K562 (cell line): ENCODE measurements around the gene C17orf50. TPM values are rescaled to one million over a fixed set of nuclear protein-coding genes. Genes with fewer than 3 reads are reported as not detected.

ENCODE experiments used
- ATAC-seq: fragments of 200-7000 bp; cut with Tn5 transposase; 3 replicates; pipeline ENCODE4 v1.9.1; 2020; ENCODE audit warnings: moderate library complexity
- BruUV-seq: library from RNA; stranded (reverse); fragments of 400-500 nt; replicated peaks from 2 replicates; lab custom pipeline; 2021; lab: Mats Ljungman, UMichigan
- CTCF ChIA-PET: fragments of 300-600 bp; formaldehyde crosslinking; extraction: SDS; loops from one replicate; lab custom pipeline; 2021; ENCODE audit warnings: low intra/inter-chr PET ratio; lab: Yijun Ruan, JAX
- POLR2A ChIA-PET: fragments of 300-600, 350-650 bp; sonication (Branson Sonifier 250); formaldehyde crosslinking; extraction: SDS; loops from one replicate; lab custom pipeline; 2021; ENCODE audit warnings: antibody characterized with exemption, inconsistent platforms; lab: Yijun Ruan, JAX
- DNase-seq, 4 experiments: peaks; one replicate each; pipeline versions ENCODE4 v3.0.0 to v3.0.0-alpha.2; 2011 to 2018; ENCODE audit warnings: low spot score in 3 of 4, mixed read lengths in 3 of 4; ENCODE audit errors: extremely low read depth in 1 of 4
- FAIRE-seq: peaks from 2 replicates; lab custom pipeline; 2011; peaks lifted over from hg19 to GRCh38; lab: Jason Lieb, UNC
- H2AFZ ChIP-seq: 2 replicates; pipeline ENCODE4 v1.6.0; 2011; ENCODE audit warnings: low read depth, low read length, control low read depth, inconsistent platforms
- H3K27ac ChIP-seq: fragments of 200-600 bp; 3 replicates; pipeline ENCODE4 v1.8.0; 2011; ENCODE audit warnings: low read depth, mild to moderate bottlenecking, control low read depth, inconsistent platforms, low read length, moderate library complexity, mixed read lengths; ENCODE audit errors: extremely low read depth
- H3K27me3 ChIP-seq, 2 experiments: fragments of 300-600 bp in 1 of 2; 2 replicates in 1 of 2; 3 replicates in 1 of 2; pipeline versions ENCODE4 v1.6.0 to v1.8.0; 2011; ENCODE audit warnings: inconsistent platforms in 2 of 2, low read length in 2 of 2, mild to moderate bottlenecking in 1 of 2, mixed read lengths in 1 of 2, moderate library complexity in 1 of 2; ENCODE audit not compliant: control insufficient read depth in 2 of 2, insufficient read depth in 2 of 2
- H3K36me3 ChIP-seq: fragments of 300-600 bp; 3 replicates; pipeline ENCODE4 v1.8.0; 2011; ENCODE audit warnings: mild to moderate bottlenecking, low read length, inconsistent platforms; ENCODE audit not compliant: control insufficient read depth, insufficient read depth
- H3K4me1 ChIP-seq, 2 experiments: fragments of 200-600 bp in 1 of 2; replicated peaks in 1 of 2; 2 replicates in 1 of 2; 3 replicates in 1 of 2; pipeline versions ENCODE4 v1.5.1 to v1.8.0; 2011; ENCODE audit warnings: inconsistent platforms in 2 of 2, low read length in 2 of 2, mild to moderate bottlenecking in 1 of 2, mixed read lengths in 1 of 2, moderate library complexity in 1 of 2; ENCODE audit not compliant: control insufficient read depth in 2 of 2, insufficient read depth in 2 of 2
- H3K4me2 ChIP-seq: 2 replicates; pipeline ENCODE4 v1.6.1; 2011; ENCODE audit warnings: low read length, control low read depth, inconsistent platforms, mixed read lengths; ENCODE audit not compliant: insufficient read depth
- H3K4me3 ChIP-seq: fragments of 200-600 bp; sonication (generic), shearing (Covaris generic); 2 replicates; pipeline ENCODE4 v1.5.1; 2016; ENCODE audit warnings: control low read depth, inconsistent platforms
- H3K79me2 ChIP-seq: fragments of 200-600 bp; 3 replicates; pipeline ENCODE4 v1.8.0; 2011; ENCODE audit warnings: low read length, inconsistent platforms; ENCODE audit not compliant: control insufficient read depth, insufficient read depth
- H3K9ac ChIP-seq, 2 experiments: 2 replicates each; pipeline versions ENCODE4 v1.6.0 to v1.6.1; 2011; ENCODE audit warnings: low read depth in 2 of 2, low read length in 2 of 2, control low read depth in 1 of 2, inconsistent platforms in 1 of 2, mild to moderate bottlenecking in 1 of 2, mixed read lengths in 1 of 2; ENCODE audit not compliant: insufficient read depth in 1 of 2
- H3K9me1 ChIP-seq: one replicate; pipeline ENCODE4 v1.6.0; 2011; ENCODE audit warnings: inconsistent platforms, mild to moderate bottlenecking, low read length, moderate library complexity; ENCODE audit not compliant: control insufficient read depth, insufficient read depth
- H3K9me3 ChIP-seq: replicated peaks from 2 replicates; pipeline ENCODE4 v1.5.1; 2011; ENCODE audit warnings: low read depth, low read length, inconsistent platforms; ENCODE audit not compliant: control insufficient read depth, insufficient read depth
- H4K20me1 ChIP-seq: replicated peaks from 2 replicates; pipeline ENCODE4 v1.6.1; 2011; ENCODE audit warnings: low read length, inconsistent platforms, mixed read lengths; ENCODE audit not compliant: control insufficient read depth, insufficient read depth
- CHD1 ChIP-seq: fragments of 200-600 bp; sonication (generic); IDR thresholded peaks from one replicate; pipeline ENCODE4 v1.6.1; 2012; ENCODE audit warnings: mild to moderate bottlenecking, moderate library complexity, low read length, inconsistent platforms
- FOS ChIP-seq: IDR thresholded peaks from 3 replicates; pipeline ENCODE4 v1.6.1; 2011; ENCODE audit not compliant: insufficient read length; ENCODE audit errors: extremely low read depth
- GTF2F1 ChIP-seq: IDR thresholded peaks from 2 replicates; pipeline ENCODE4 v1.6.1; 2011; ENCODE audit warnings: low read depth, low read length, improper control_type of control experiment
- HNRNPK ChIP-seq: fragments of 200-400 bp; formaldehyde crosslinking; IDR thresholded peaks from one replicate; pipeline ENCODE4 v1.6.1; 2018; ENCODE audit warnings: mild to moderate bottlenecking, low read depth, low read length; ENCODE audit not compliant: poor library complexity, severe bottlenecking
- ZNF140 ChIP-seq: fragments of 250-450 bp; sonication (Bioruptor Pico); IDR thresholded peaks from 2 replicates; pipeline ENCODE4 v1.8.0; 2021; ENCODE audit warnings: moderate library complexity, mild to moderate bottlenecking, inconsistent platforms
- ZNF407 ChIP-seq: fragments of 450-650 bp; IDR thresholded peaks from 2 replicates; pipeline ENCODE4 v1.6.1; 2016; ENCODE audit warnings: low read depth
- ZNF408 ChIP-seq: fragments of 250-450 bp; sonication (Bioruptor Pico); IDR thresholded peaks from 2 replicates; pipeline ENCODE4 v1.4.0; 2020; ENCODE audit warnings: low read depth, mild to moderate bottlenecking, moderate library complexity
- ZNF764 ChIP-seq: fragments of 250-450 bp; sonication (Bioruptor Pico); IDR thresholded peaks from 2 replicates; pipeline ENCODE4 v1.4.0; 2020; ENCODE audit warnings: low read depth, mild to moderate bottlenecking, moderate library complexity
- WGBS: fragments of 100-300 bp; shearing (Covaris generic); methylation state at CpG from one replicate; pipeline ENCODE4 v1.1.6; 2016; ENCODE audit warnings: low coverage, mixed read lengths; ENCODE audit not compliant: insufficient coverage; ENCODE audit errors: missing lambda C conversion rate; 5-methylcytosine and 5-hydroxymethylcytosine counted together
- in situ Hi-C: fragments of 300-500 bp; cut with MboI; formaldehyde crosslinking; loops from 4 replicates; pipeline ENCODE4 v1.15.0; 2018; ENCODE audit warnings: inconsistent platforms, mixed read lengths
- intact Hi-C: fragments of 100-400 bp; cut with micrococcal nuclease; formaldehyde crosslinking; loops from 2 replicates; pipeline ENCODE4 v1.14.2; 2022
- polyA plus RNA-seq, 8 experiments: library from polyadenylated mRNA; depleted of rRNA in 4 of 8; stranded (reverse) in 5 of 8; unstranded in 3 of 8; fragments of >200 nt; fragmentation: Nextera tagmentation in 2 of 8; fragmentation: Illumina TruSeq in 1 of 8; extraction: Ambion mirVana in 2 of 8; extraction: Trizol in 1 of 8; gene quantifications; 2 replicates each; pipeline versions ENCODE4 v1.2.1 to v1.2.3, GENCODE V29; 2011 to 2014; ENCODE audit warnings: inconsistent platforms in 1 of 8, missing spikeins in 1 of 8
- total RNA-seq, 7 experiments: library from RNA; depleted of rRNA in 6 of 7; stranded (reverse); fragments of >200 nt in 6 of 7; fragmentation: Illumina TruSeq in 2 of 7; extraction: Trizol in 2 of 7; gene quantifications; 2 replicates each; pipeline versions ENCODE4 v1.2.1 to v1.2.3, GENCODE V29; 2011 to 2021; ENCODE audit warnings: low replicate concordance in 1 of 7

The C17orf50 gene
- total and polyA plus RNA-seq, 9 of the 15 experiments (the other 6 are each of a cell fraction or from before 2014, with no cell fraction given) = not detected

DNA sequence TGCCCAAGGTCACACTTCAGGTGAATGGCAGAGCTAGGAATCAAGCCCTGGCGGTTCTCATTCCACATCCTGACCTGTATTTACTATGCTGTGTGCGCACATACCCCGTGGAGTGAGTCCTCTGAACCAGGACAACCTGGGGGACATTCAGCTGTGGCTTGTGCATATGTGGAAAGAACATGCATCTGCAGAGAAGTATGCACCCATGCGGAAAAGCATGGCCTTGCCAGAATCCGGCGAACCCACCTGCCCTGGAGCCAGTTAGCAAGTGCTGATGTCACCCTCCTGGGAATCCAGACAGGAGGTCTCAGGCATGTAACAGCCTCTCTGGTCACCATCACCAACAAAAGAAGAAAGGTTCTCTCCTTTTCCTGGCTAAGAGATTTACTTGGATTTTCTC is 27.3 kb upstream of the C17orf50 start:
- no TSS peak for BruUV-seq
- Histone ChIP-seq H3K79me2 (no peaks in the 10 kb centered on the region), H3K9ac (no peak overlapping the region), H2AFZ (no peak overlapping the region), H3K9me3 (no peaks in the 10 kb centered on the region), H3K36me3 (no peaks in the 10 kb centered on the region), H3K27me3 (peaks cover 24 to 44% of the 10 kb centered on the region in 2 experiments; a peak in 4 of 5 replicates), H3K4me1 (peaks cover 3 to 17% of the 10 kb centered on the region in 2 experiments; a peak in 3 of 5 replicates), H4K20me1 (peaks cover 3% of the 10 kb centered on the region; the same call in 1 of the 2 replicates), H3K4me2 (no peak overlapping the region), H3K4me3 (no peak overlapping the region), H3K27ac (no peak overlapping the region), H3K9me1 (no peaks in the 10 kb centered on the region)
- ATAC-seq = no peak
- no peak for DNase-seq
- in situ Hi-C loops = loop anchor here (25.0 kb wide), 1 partner anchor 1296 kb away; no protein-coding TSS in a partner anchor
- ChIA-PET POLR2A (interaction anchor here (1.2 kb wide), 1 partner anchor 10 kb away, joined by 3 read pairs; no protein-coding TSS in a partner anchor), CTCF (no interaction called here)
- 29% methylated on average over 6 of the region's 6 CpGs for WGBS
- intact Hi-C loops = loop anchor here (5.0 kb wide), 1 partner anchor 176 kb away; no protein-coding TSS in a partner anchor
- TF ChIP-seq ZNF764 (CRISPR knock-in tag) (no peak), FOS (no peak)
- no peak for FAIRE-seq

DNA sequence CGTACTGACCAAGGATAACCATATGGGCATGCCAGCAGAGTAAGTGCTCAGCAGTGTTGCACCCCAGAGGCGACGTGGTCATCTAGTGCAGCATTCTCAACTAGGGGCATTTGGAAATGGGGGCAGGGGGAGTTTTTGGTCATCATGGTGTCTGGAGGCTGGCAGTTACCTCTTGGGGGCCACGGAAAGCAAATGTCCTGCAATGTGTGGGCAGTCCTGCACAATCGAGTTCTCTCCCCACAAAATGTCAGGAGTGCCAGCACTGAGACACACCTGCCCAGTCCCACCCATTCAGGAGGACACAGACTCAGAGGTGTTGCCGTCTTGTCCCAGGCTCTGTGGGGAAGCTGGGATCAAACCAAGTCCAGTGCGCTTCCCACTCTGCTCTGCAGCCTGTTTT is 26.3 kb upstream of the C17orf50 start:
- Histone ChIP-seq H3K4me2 (no peak overlapping the region), H3K9ac (no peak overlapping the region), H2AFZ (no peak overlapping the region), H3K36me3 (no peaks in the 10 kb centered on the region), H4K20me1 (peaks cover 3% of the 10 kb centered on the region), H3K79me2 (no peaks in the 10 kb centered on the region), H3K9me3 (no peaks in the 10 kb centered on the region), H3K27me3 (peaks cover 28 to 52% of the 10 kb centered on the region in 2 experiments; a peak in 4 of 5 replicates), H3K27ac (no peak overlapping the region), H3K4me1 (peaks cover 3 to 17% of the 10 kb centered on the region in 2 experiments; a peak in 3 of 5 replicates), H3K4me3 (no peak overlapping the region), H3K9me1 (no peaks in the 10 kb centered on the region)
- in situ Hi-C loops = loop anchor here (25.0 kb wide), 1 partner anchor 1297 kb away; no protein-coding TSS in a partner anchor
- POLR2A ChIA-PET = no interaction called here
- FAIRE-seq (no peak), DNase-seq (no peak), ATAC-seq (no peak)
- intact Hi-C loops = loop anchor here (5.0 kb wide), 1 partner anchor 177 kb away; no protein-coding TSS in a partner anchor
- CTCF ChIA-PET = no interaction called here
- BruUV-seq = no TSS peak
- WGBS = 3% methylated on average over 7 of the region's 7 CpGs
- TF ChIP-seq ZNF408 (CRISPR knock-in tag) (no peak), HNRNPK (no peak), ZNF407 (no peak), GTF2F1 (no peak), CHD1 (no peak), ZNF140 (no peak)
